22Rv1 (cell line): ENCODE results near the gene NUBP1.

Experiments
- CTCF ChIP-seq: fragments of 450-650 bp; IDR thresholded peaks from 2 replicates; pipeline ENCODE4 v1.5.1; 2017; ENCODE audit warnings: mild to moderate bottlenecking
- ZFX ChIP-seq: fragments of 450-650 bp; IDR thresholded peaks from 2 replicates; pipeline ENCODE4 v1.6.1; 2017; ENCODE audit warnings: antibody characterized with exemption, borderline replicate concordance

- no peak for TF ChIP-seq CTCF
- TF ChIP-seq ZFX: no peak
Measured at GRCh38 chr16:10740000-10740844, 3.4 kb upstream of the NUBP1 start.
